ENCODE data around the gene VSNL1. TPM values are rescaled to one million over a fixed set of nuclear protein-coding genes. Genes with fewer than 3 reads are reported as not detected.
A peak's percentile ranks its signal among the peaks of the same experiment; 100 is the strongest.

VSNL1 gene
- total RNA-seq, 1 donor from 2014 or later: 0.13 TPM

DNA sequence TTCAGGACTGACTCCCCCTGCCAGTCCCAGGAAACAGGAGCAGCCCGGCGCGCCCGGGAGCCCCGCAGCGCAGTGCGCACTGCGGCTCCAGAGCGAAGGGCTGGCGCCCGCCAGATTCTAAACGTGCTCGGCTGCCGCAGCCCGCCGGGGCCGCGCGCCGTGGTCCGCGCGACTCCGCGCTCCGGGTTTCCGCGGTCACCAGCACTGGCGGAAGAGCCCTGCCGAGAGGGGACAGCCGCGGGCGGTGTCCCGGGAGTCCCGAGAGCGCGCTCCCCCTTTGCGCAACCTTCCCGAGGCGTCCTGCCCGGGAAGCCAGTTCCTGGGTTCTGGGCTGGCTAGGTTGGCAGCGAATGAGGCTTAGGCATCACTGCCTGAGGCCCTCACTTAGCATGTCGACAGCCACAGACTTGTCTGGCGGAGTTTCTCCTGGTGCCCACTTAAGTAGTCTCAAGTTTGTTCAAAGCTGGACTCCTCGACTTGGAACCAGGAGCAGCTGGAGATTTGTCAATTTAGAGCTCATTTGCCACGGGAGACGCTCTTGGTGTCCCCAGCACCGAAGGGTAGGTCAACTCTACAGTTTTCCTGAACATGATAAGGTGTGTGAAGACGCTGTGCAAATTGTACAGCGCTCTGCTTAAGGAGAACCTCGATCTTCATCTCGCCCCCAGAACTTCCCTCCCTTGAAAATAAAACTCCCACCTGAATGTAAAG is 1.5 kb upstream of the VSNL1 start:
- Histone ChIP-seq H3K27me3 (ENCODE audit: control insufficient read depth, insufficient read depth, low read length) (peaks cover 5% of the 10 kb centered on the region), H3K4me3 (ENCODE audit: low read depth, low read length) (peak overlapping the region; percentile 64), H3K36me3 (ENCODE audit: control insufficient read depth, insufficient read depth, low read length) (no peaks in the 10 kb centered on the region)
- TF ChIP-seq, protein P1, sequence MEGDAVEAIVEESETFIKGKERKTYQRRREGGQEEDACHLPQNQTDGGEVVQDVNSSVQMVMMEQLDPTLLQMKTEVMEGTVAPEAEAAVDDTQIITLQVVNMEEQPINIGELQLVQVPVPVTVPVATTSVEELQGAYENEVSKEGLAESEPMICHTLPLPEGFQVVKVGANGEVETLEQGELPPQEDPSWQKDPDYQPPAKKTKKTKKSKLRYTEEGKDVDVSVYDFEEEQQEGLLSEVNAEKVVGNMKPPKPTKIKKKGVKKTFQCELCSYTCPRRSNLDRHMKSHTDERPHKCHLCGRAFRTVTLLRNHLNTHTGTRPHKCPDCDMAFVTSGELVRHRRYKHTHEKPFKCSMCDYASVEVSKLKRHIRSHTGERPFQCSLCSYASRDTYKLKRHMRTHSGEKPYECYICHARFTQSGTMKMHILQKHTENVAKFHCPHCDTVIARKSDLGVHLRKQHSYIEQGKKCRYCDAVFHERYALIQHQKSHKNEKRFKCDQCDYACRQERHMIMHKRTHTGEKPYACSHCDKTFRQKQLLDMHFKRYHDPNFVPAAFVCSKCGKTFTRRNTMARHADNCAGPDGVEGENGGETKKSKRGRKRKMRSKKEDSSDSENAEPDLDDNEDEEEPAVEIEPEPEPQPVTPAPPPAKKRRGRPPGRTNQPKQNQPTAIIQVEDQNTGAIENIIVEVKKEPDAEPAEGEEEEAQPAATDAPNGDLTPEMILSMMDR (IDR thresholded peaks at IDR 0.05; ENCODE audit: insufficient read depth, low read length, poor library complexity, severe bottlenecking): no peak
- no peak for DNase-seq (ENCODE audit: low read depth)

GRCh38 chr2:17539611-17540092 is 844 bp upstream of the VSNL1 start:
- Histone ChIP-seq H3K27me3 (ENCODE audit: control insufficient read depth, insufficient read depth, low read length) (peaks cover 5% of the 10 kb centered on the region), H3K4me3 (ENCODE audit: low read depth, low read length) (peak overlapping the region; percentile 64), H3K36me3 (ENCODE audit: control insufficient read depth, insufficient read depth, low read length) (no peaks in the 10 kb centered on the region)
- TF ChIP-seq, protein P1 (IDR thresholded peaks at IDR 0.05; ENCODE audit: insufficient read depth, low read length, poor library complexity, severe bottlenecking): no peak
- DNase-seq (ENCODE audit: low read depth): no peak

- DNase-seq (ENCODE audit: low read depth): no peak
- Histone ChIP-seq H3K27me3 (ENCODE audit: control insufficient read depth, insufficient read depth, low read length) (peaks cover 5% of the 10 kb centered on the region), H3K4me3 (ENCODE audit: low read depth, low read length) (peak overlapping the region; percentile 64)
Measured at GRCh38 chr2:17540813-17541530, 476 bp downstream of the VSNL1 start.

GRCh38 chr2:17541531-17541950 is 1.0 kb downstream of the VSNL1 start:
- TF ChIP-seq, protein P1 (IDR thresholded peaks at IDR 0.05; ENCODE audit: insufficient read depth, low read length, poor library complexity, severe bottlenecking): no peak
- no peaks in the 10 kb centered on the region for H3K36me3 ChIP-seq (ENCODE audit: control insufficient read depth, insufficient read depth, low read length)
- H3K4me3 ChIP-seq (ENCODE audit: low read depth, low read length): peak overlapping the region; percentile 64
- H3K27me3 ChIP-seq (ENCODE audit: control insufficient read depth, insufficient read depth, low read length): peaks cover 5% of the 10 kb centered on the region
- DNase-seq (ENCODE audit: low read depth): no peak

More at GRCh38 chr2:17540813-17541530, 476 bp downstream of the VSNL1 start:
- TF ChIP-seq, protein P1 (IDR thresholded peaks at IDR 0.05; ENCODE audit: insufficient read depth, low read length, poor library complexity, severe bottlenecking): no peak
- H3K36me3 ChIP-seq (ENCODE audit: control insufficient read depth, insufficient read depth, low read length): no peaks in the 10 kb centered on the region

- H3K27me3 ChIP-seq (ENCODE audit: control insufficient read depth, insufficient read depth, low read length): peaks cover 5% of the 10 kb centered on the region
- H3K4me3 ChIP-seq (ENCODE audit: low read depth, low read length): no peak overlapping the region
- no peak for DNase-seq (ENCODE audit: low read depth)
- H3K36me3 ChIP-seq (ENCODE audit: control insufficient read depth, insufficient read depth, low read length): no peaks in the 10 kb centered on the region
- TF ChIP-seq, protein P1 (IDR thresholded peaks at IDR 0.05; ENCODE audit: insufficient read depth, low read length, poor library complexity, severe bottlenecking): no peak
Measured at GRCh38 chr2:17542471-17542870, 2.0 kb downstream of the VSNL1 start.
